Measurements from ENCODE around the gene CCL8. TPM values are rescaled to one million over a fixed set of nuclear protein-coding genes. Genes with fewer than 3 reads are reported as not detected.

CCL8 gene
- total RNA-seq, 1 donor from 2014 or later: not detected

DNA sequence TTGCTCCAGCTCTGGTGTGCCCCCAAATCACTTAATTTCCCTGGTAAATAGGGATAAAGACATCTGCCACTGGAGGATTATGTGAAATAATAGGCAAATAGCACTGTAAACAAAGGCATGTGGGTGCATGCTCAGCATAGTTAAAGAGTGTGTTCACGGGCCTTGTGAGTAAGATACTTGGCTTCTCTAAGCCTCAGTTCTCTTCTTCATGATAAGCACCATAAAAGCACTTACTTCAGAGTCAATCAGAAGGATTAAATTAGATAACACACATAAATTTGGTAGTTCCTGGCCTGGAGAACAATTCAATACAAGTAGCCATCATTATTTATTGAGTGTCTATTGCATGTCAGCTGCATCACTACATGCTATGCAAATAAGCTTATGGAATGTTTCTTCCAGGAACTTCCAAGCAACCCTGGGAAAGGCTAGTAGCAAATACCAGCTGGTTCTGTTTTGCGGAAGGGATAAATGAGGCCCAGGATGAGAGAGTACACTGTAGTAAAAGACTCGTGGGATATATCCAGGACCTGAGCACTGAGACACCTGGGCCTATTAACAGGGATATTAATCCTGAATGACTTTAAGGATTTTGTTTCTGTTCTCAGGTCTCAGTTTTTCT, 19.2 kb upstream of the CCL8 start:
- no peak overlapping the region for H3K4me3 Mint-ChIP-seq (ENCODE audit: unreplicated experiment)
- DNase-seq (ENCODE audit: extremely low spot score, unreplicated experiment): peak; percentile 2
- H3K9me3 Mint-ChIP-seq (ENCODE audit: unreplicated experiment): no peaks in the 10 kb centered on the region
- TF ChIP-seq CTCF (IDR thresholded peaks at IDR 0.05): no peak
- H3K27ac Mint-ChIP-seq (ENCODE audit: unreplicated experiment): no peak overlapping the region
- peaks cover 24% of the 10 kb centered on the region for H3K4me1 Mint-ChIP-seq (ENCODE audit: unreplicated experiment)
- H3K36me3 Mint-ChIP-seq (ENCODE audit: unreplicated experiment): no peaks in the 10 kb centered on the region
- no peaks in the 10 kb centered on the region for H3K27me3 Mint-ChIP-seq (ENCODE audit: unreplicated experiment)

GRCh38 chr17:34300652-34301370, 18.4 kb upstream of the CCL8 start:
- H3K4me1 Mint-ChIP-seq (ENCODE audit: unreplicated experiment): peaks cover 27% of the 10 kb centered on the region
- no peaks in the 10 kb centered on the region for H3K9me3 Mint-ChIP-seq (ENCODE audit: unreplicated experiment)
- H3K36me3 Mint-ChIP-seq (ENCODE audit: unreplicated experiment): no peaks in the 10 kb centered on the region
- no peak overlapping the region for H3K4me3 Mint-ChIP-seq (ENCODE audit: unreplicated experiment)
- peak; percentile 8 for DNase-seq (ENCODE audit: extremely low spot score, unreplicated experiment)
- TF ChIP-seq CTCF (IDR thresholded peaks at IDR 0.05): no peak
- H3K27ac Mint-ChIP-seq (ENCODE audit: unreplicated experiment): no peak overlapping the region
- no peaks in the 10 kb centered on the region for H3K27me3 Mint-ChIP-seq (ENCODE audit: unreplicated experiment)

GRCh38 chr17:34301986-34302385, 17.2 kb upstream of the CCL8 start:
- H3K4me1 Mint-ChIP-seq (ENCODE audit: unreplicated experiment): peaks cover 32% of the 10 kb centered on the region
- no peaks in the 10 kb centered on the region for H3K9me3 Mint-ChIP-seq (ENCODE audit: unreplicated experiment)
- H3K27ac Mint-ChIP-seq (ENCODE audit: unreplicated experiment): no peak overlapping the region
- peak; percentile 6 for DNase-seq (ENCODE audit: extremely low spot score, unreplicated experiment)
- no peak overlapping the region for H3K4me3 Mint-ChIP-seq (ENCODE audit: unreplicated experiment)
- H3K36me3 Mint-ChIP-seq (ENCODE audit: unreplicated experiment): no peaks in the 10 kb centered on the region
- H3K27me3 Mint-ChIP-seq (ENCODE audit: unreplicated experiment): no peaks in the 10 kb centered on the region
- no peak for TF ChIP-seq CTCF (IDR thresholded peaks at IDR 0.05)

DNA sequence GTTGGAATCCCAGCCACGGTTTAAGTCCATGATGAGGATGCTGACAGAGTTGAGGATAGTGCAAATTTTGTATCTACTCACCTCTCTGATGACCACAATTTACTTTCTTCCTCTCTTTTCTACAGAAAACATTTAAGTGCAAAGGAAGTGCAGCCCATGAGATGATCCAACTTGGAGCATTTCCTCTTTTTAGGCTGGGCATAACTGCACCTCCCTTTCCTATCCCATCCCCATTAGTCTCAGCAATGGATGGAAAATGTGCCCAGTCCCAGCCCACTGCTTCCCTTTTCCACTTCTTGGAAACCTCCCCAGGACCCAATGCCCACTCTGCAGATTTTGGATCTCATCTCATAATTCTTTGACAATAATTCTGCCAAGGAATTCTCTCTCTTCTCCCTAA, 16.6 kb upstream of the CCL8 start:
- DNase-seq (ENCODE audit: extremely low spot score, unreplicated experiment): peak; percentile 2
- Mint-ChIP-seq H3K27me3 (ENCODE audit: unreplicated experiment) (no peaks in the 10 kb centered on the region), H3K36me3 (ENCODE audit: unreplicated experiment) (no peaks in the 10 kb centered on the region), H3K4me3 (ENCODE audit: unreplicated experiment) (no peak overlapping the region), H3K27ac (ENCODE audit: unreplicated experiment) (no peak overlapping the region), H3K9me3 (ENCODE audit: unreplicated experiment) (no peaks in the 10 kb centered on the region), H3K4me1 (ENCODE audit: unreplicated experiment) (peaks cover 39% of the 10 kb centered on the region)
- TF ChIP-seq CTCF (IDR thresholded peaks at IDR 0.05): no peak

GRCh38 chr17:34303606-34304005, 15.6 kb upstream of the CCL8 start:
- TF ChIP-seq CTCF (IDR thresholded peaks at IDR 0.05): no peak
- no peaks in the 10 kb centered on the region for H3K36me3 Mint-ChIP-seq (ENCODE audit: unreplicated experiment)
- no peaks in the 10 kb centered on the region for H3K9me3 Mint-ChIP-seq (ENCODE audit: unreplicated experiment)
- H3K27ac Mint-ChIP-seq (ENCODE audit: unreplicated experiment): no peak overlapping the region
- H3K4me3 Mint-ChIP-seq (ENCODE audit: unreplicated experiment): no peak overlapping the region
- H3K4me1 Mint-ChIP-seq (ENCODE audit: unreplicated experiment): peaks cover 36% of the 10 kb centered on the region
- peak; percentile 23 for DNase-seq (ENCODE audit: extremely low spot score, unreplicated experiment)
- H3K27me3 Mint-ChIP-seq (ENCODE audit: unreplicated experiment): no peaks in the 10 kb centered on the region
